ENCODE data around the gene RASSF5. TPM values are rescaled to one million over a fixed set of nuclear protein-coding genes. Genes with fewer than 3 reads are reported as not detected.
A peak's percentile ranks its signal among the peaks of the same experiment; 100 is the strongest.
"Not testable (repeated sequence)": the region's sequence is repeated elsewhere in the genome, so short reads cannot be mapped to it uniquely, and the experiment has no call there.

RASSF5 gene
- total RNA-seq, 1 experiment from 2014 or later = 0.68 TPM

- in situ Hi-C loops (cut with HindIII; ENCODE audit: low sequenced_read_pairs) = no loop called here
- DNase-seq (ENCODE audit: low spot score) = no peak
These were observed 86.1 kb downstream of the RASSF5 start for GRCh38 chr1:206593351-206593925.

- no peak for DNase-seq (ENCODE audit: low spot score)
- in situ Hi-C loops (cut with HindIII; ENCODE audit: low sequenced_read_pairs) = no loop called here
These were observed 88.4 kb downstream of the RASSF5 start for GRCh38 chr1:206595581-206596318.

- in situ Hi-C loops (cut with HindIII; ENCODE audit: low sequenced_read_pairs) = no loop called here
- no peak for DNase-seq (ENCODE audit: low spot score)
These were observed 89.0 kb downstream of the RASSF5 start for GRCh38 chr1:206596319-206596666.

- in situ Hi-C loops (cut with HindIII; ENCODE audit: low sequenced_read_pairs) = no loop called here
- no peak for DNase-seq (ENCODE audit: low spot score)
These were observed 93.2 kb downstream of the RASSF5 start for GRCh38 chr1:206600527-206600926.

- no peak for DNase-seq (ENCODE audit: low spot score)
- in situ Hi-C loops (cut with HindIII; ENCODE audit: low sequenced_read_pairs) = no loop called here
These were observed 97.5 kb downstream of the RASSF5 start for GRCh38 chr1:206604861-206605260.

- in situ Hi-C loops (cut with HindIII; ENCODE audit: low sequenced_read_pairs) = no loop called here
- DNase-seq (ENCODE audit: low spot score) = peak; percentile 14
These were observed 99.5 kb downstream of the RASSF5 start for GRCh38 chr1:206606867-206607266.

- in situ Hi-C loops (cut with HindIII; ENCODE audit: low sequenced_read_pairs) = no loop called here
- peak; percentile 8 for DNase-seq (ENCODE audit: low spot score)
These were observed 100.9 kb downstream of the RASSF5 start for GRCh38 chr1:206608108-206608698.

GRCh38 chr1:206609229-206609991 is 102.1 kb downstream of the RASSF5 start:
- in situ Hi-C loops (cut with HindIII; ENCODE audit: low sequenced_read_pairs) = no loop called here
- DNase-seq (ENCODE audit: low spot score) = no peak

- peak; percentile 95 for DNase-seq (ENCODE audit: low spot score)
- in situ Hi-C loops (cut with HindIII; ENCODE audit: low sequenced_read_pairs) = no loop called here
These were observed 105.0 kb downstream of the RASSF5 start, which contains the start of gene EIF2D for GRCh38 chr1:206612129-206612876. EIF2D (minus strand) TSS chr1:206612465; CDS start chr1:206612342, 123 bp downstream.

- DNase-seq (ENCODE audit: low spot score); in situ Hi-C loops (cut with HindIII; ENCODE audit: low sequenced_read_pairs): not testable (repeated sequence)
These were observed 119.1 kb downstream of the RASSF5 start for GRCh38 chr1:206626396-206626795.

GRCh38 chr1:206628916-206629315 is 121.6 kb downstream of the RASSF5 start:
- in situ Hi-C loops (cut with HindIII; ENCODE audit: low sequenced_read_pairs) = no loop called here
- DNase-seq (ENCODE audit: low spot score) = no peak

- peak; percentile 67 for DNase-seq (ENCODE audit: low spot score)
- in situ Hi-C loops (cut with HindIII; ENCODE audit: low sequenced_read_pairs) = no loop called here
These were observed 123.8 kb downstream of the RASSF5 start for GRCh38 chr1:206631085-206631509.

- DNase-seq (ENCODE audit: low spot score) = no peak
- in situ Hi-C loops (cut with HindIII; ENCODE audit: low sequenced_read_pairs) = no loop called here
These were observed 126.4 kb downstream of the RASSF5 start for GRCh38 chr1:206633708-206634121.

GRCh38 chr1:206634365-206635079 is 127.2 kb downstream of the RASSF5 start:
- in situ Hi-C loops (cut with HindIII; ENCODE audit: low sequenced_read_pairs) = no loop called here
- DNase-seq (ENCODE audit: low spot score) = peak; percentile 90

GRCh38 chr1:206635080-206635977 is 128.0 kb downstream of the RASSF5 start, which contains the start of gene DYRK3:
DYRK3 (plus strand) TSS chr1:206635536; CDS start chr1:206635704, 168 bp downstream.
- in situ Hi-C loops (cut with HindIII; ENCODE audit: low sequenced_read_pairs) = no loop called here
- peak; percentile 87 for DNase-seq (ENCODE audit: low spot score)

GRCh38 chr1:206635978-206636345 is 128.6 kb downstream of the RASSF5 start:
- in situ Hi-C loops (cut with HindIII; ENCODE audit: low sequenced_read_pairs) = no loop called here
- DNase-seq (ENCODE audit: low spot score) = peak; percentile 27

GRCh38 chr1:206636671-206637070 is 129.3 kb downstream of the RASSF5 start:
- in situ Hi-C loops (cut with HindIII; ENCODE audit: low sequenced_read_pairs) = no loop called here
- DNase-seq (ENCODE audit: low spot score) = peak; percentile 21

All from G401 (cell line).